ENCODE measurements around the gene SLC12A7. TPM values are rescaled to one million over a fixed set of nuclear protein-coding genes. Genes with fewer than 3 reads are reported as not detected.

The SLC12A7 gene
- total RNA-seq, 1 experiment from 2014 or later = 30.8 TPM

DNA sequence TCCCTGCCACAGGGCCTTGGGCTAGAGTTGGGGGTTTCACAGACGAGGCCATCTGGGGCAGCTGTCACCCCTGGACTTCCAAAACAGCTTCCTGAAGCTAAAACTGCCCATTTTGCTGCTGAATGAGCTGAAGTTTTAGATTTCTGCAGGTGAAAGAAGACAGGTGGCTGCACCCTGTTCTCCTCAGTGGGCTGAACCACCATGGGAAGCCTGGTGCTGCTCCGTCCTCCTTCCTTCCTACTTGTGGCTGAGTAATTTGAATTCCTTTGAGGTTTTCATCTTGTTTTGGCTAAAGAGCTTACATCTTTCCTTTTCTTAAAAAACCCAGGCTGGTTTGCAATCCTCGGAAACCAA, 97.9 kb downstream of the SLC12A7 start:
- no peak overlapping the region for H2BK120ac ChIP-seq (ENCODE audit: low read depth, low read length, poor library complexity, severe bottlenecking)
- H3K18ac ChIP-seq (ENCODE audit: insufficient read length, low read depth, low read length) = no peak overlapping the region
- no peaks in the 10 kb centered on the region for H3K4me1 ChIP-seq (ENCODE audit: insufficient read depth, low read length)
- H3T11ph ChIP-seq (ENCODE audit: low read length) = no peak overlapping the region
- no peak overlapping the region for H3K27ac ChIP-seq (ENCODE audit: insufficient read length, low read depth, low read length)
- H4K20me1 ChIP-seq (ENCODE audit: control insufficient read depth, insufficient read depth, insufficient read length) = no peaks in the 10 kb centered on the region
- H3K27me3 Mint-ChIP-seq (ENCODE audit: low read depth) = peaks cover 22% of the 10 kb centered on the region
- WGBS (ENCODE audit: extremely low coverage, insufficient read length, low lambda C conversion rate) = no CpG with 5 or more reads among the region's 3 CpGs
- no peaks in the 10 kb centered on the region for H3K36me3 Mint-ChIP-seq (ENCODE audit: insufficient read depth in 1 of 3, low read depth in 3 of 3)
- H4K91ac ChIP-seq (ENCODE audit: insufficient read length, low read depth, low read length) = no peak overlapping the region
- no peak overlapping the region for H3K4me3 Mint-ChIP-seq
- no peak overlapping the region for H3K27ac Mint-ChIP-seq
- H4K5ac ChIP-seq (ENCODE audit: insufficient read length, low read depth, low read length) = no peak overlapping the region
- no peak for DNase-seq
- no peak overlapping the region for H2BK12ac ChIP-seq (ENCODE audit: insufficient read length, low read depth, low read length)
- H3K9me3 ChIP-seq (ENCODE audit: control insufficient read depth, low read depth, low read length) = no peaks in the 10 kb centered on the region
- H2AFZ ChIP-seq (ENCODE audit: low read length) = no peak overlapping the region
- no peak overlapping the region for H2BK20ac ChIP-seq (ENCODE audit: low read depth, low read length, poor library complexity, severe bottlenecking)
- no peaks in the 10 kb centered on the region; a peak in 1 of 5 replicates for H3K9me3 Mint-ChIP-seq
- H3K27me3 ChIP-seq (ENCODE audit: insufficient read depth, low read length) = peaks cover 5% of the 10 kb centered on the region; the same call in 1 of the 2 replicates
- H3K9ac ChIP-seq (ENCODE audit: extremely low read depth, insufficient read length, low read length) = no peak overlapping the region
- H3K56ac ChIP-seq (ENCODE audit: insufficient read length, low read depth, low read length) = no peak overlapping the region
- no peaks in the 10 kb centered on the region for H3K79me1 ChIP-seq (ENCODE audit: insufficient read depth, low read depth, low read length, poor library complexity, severe bottlenecking)
- H2AK5ac ChIP-seq (ENCODE audit: insufficient read length, low read length) = no peak overlapping the region
- no peak overlapping the region for H3K14ac ChIP-seq (ENCODE audit: insufficient read depth, low read length)
- no peak overlapping the region for H3K4me2 ChIP-seq (ENCODE audit: insufficient read depth, insufficient read length, low read length)
- H4K8ac ChIP-seq (replicated peaks; ENCODE audit: insufficient read length, low read depth, low read length) = no peak overlapping the region
- H3K23ac ChIP-seq (ENCODE audit: insufficient read length, low read depth, low read length) = no peak overlapping the region
- H3K79me2 ChIP-seq (ENCODE audit: insufficient read depth, low read length) = no peaks in the 10 kb centered on the region
- H3K4me1 Mint-ChIP-seq = peaks cover 19 to 20% of the 10 kb centered on the region in 2 experiments
- H2BK15ac ChIP-seq (ENCODE audit: low read depth, low read length) = no peak overlapping the region
- no peak overlapping the region for H3K4ac ChIP-seq (ENCODE audit: low read depth, low read length)
- peaks cover 3% of the 10 kb centered on the region for H3K23me2 ChIP-seq (ENCODE audit: insufficient read length, low read depth, low read length, poor library complexity, severe bottlenecking)
- no peak overlapping the region for H2BK5ac ChIP-seq (ENCODE audit: insufficient read length, low read length)
- TF ChIP-seq, protein P1, sequence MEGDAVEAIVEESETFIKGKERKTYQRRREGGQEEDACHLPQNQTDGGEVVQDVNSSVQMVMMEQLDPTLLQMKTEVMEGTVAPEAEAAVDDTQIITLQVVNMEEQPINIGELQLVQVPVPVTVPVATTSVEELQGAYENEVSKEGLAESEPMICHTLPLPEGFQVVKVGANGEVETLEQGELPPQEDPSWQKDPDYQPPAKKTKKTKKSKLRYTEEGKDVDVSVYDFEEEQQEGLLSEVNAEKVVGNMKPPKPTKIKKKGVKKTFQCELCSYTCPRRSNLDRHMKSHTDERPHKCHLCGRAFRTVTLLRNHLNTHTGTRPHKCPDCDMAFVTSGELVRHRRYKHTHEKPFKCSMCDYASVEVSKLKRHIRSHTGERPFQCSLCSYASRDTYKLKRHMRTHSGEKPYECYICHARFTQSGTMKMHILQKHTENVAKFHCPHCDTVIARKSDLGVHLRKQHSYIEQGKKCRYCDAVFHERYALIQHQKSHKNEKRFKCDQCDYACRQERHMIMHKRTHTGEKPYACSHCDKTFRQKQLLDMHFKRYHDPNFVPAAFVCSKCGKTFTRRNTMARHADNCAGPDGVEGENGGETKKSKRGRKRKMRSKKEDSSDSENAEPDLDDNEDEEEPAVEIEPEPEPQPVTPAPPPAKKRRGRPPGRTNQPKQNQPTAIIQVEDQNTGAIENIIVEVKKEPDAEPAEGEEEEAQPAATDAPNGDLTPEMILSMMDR (conservative IDR thresholded peaks at IDR 0.05) = no peak

Data from H9 (cell line).